ENCODE measurements around the gene UFSP1. TPM values are rescaled to one million over a fixed set of nuclear protein-coding genes. Genes with fewer than 3 reads are reported as not detected.

UFSP1 gene
- total and polyA plus RNA-seq, 10 of the 15 experiments (the other 5 are each of a cell fraction or from before 2014, with no cell fraction given) = 0.14 to 10.6 (median 2.8) TPM

DNA sequence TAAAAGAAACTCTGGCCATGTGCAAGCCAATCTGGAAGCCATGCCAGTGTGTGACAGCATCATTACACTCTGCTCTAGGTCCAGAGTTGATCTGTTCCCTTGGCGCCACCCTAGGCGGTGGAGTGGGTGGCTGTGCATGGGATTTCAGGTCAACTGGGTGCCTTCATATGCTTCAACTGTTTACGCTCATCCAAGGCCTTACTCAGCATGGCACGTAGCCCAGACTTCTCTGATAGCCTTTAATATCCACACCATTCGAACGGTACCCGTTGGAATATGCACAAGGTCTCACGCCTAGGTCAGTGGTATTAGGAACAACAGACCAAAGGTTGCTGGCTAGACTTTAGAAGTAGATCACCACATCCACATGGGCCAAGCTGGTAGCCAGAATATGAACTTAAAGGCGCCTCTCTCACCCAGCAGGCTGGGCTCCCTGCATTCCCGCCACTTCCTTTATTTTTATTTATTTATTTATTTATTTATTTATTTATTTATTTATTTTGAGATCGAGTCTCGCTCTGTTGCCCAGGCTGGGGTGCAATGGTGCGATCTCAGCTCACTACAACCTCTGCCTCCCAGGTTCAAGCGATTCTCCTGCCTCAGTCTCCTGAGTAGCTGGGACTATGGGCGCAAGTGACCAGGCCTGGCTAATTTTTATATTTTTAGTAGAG lies 24.8 kb upstream of the UFSP1 start:
- intact Hi-C loops (cut with micrococcal nuclease; ENCODE audit: unreplicated experiment) (no loop called here), in situ Hi-C loops (cut with MboI) (no loop called here)
- Histone ChIP-seq H3K4me1 (ENCODE audit: control insufficient read depth, insufficient read depth, low read length) (no peaks in the 10 kb centered on the region), H3K4me3 (no peak overlapping the region), H2AFZ (ENCODE audit: control insufficient read depth, low read depth, low read length) (no peak overlapping the region), H3K27ac (ENCODE audit: control insufficient read depth, insufficient read depth) (no peak overlapping the region), H3K79me2 (ENCODE audit: control insufficient read depth, insufficient read depth, low read length) (no peaks in the 10 kb centered on the region), H3K36me3 (ENCODE audit: control insufficient read depth in 2 of 2, insufficient read depth in 2 of 2, low read length in 1 of 2) (no peaks in the 10 kb centered on the region), H3K4me2 (ENCODE audit: control insufficient read depth, insufficient read depth) (no peak overlapping the region), H3K9me3 (replicated peaks; ENCODE audit: control insufficient read depth, insufficient read depth, low read length) (no peaks in the 10 kb centered on the region), H3K9ac (ENCODE audit: control insufficient read depth, insufficient read depth, low read length) (no peak overlapping the region), H3K27me3 (replicated peaks in 1 of 2; ENCODE audit: control insufficient read depth in 2 of 2, insufficient read depth in 2 of 2, low read length in 1 of 2) (no peaks in the 10 kb centered on the region; a peak in 1 of 4 replicates), H4K20me1 (ENCODE audit: control insufficient read depth, insufficient read depth) (no peaks in the 10 kb centered on the region)
- ChIA-PET POLR2A (no interaction called here), CTCF (no interaction called here), SMC1A (ENCODE audit: uncharacterized antibody, unreplicated experiment) (no interaction called here), RAD21 (ENCODE audit: unreplicated experiment) (no interaction called here)
- DNase-seq (ENCODE audit: low read depth, low spot score) (no peak), ATAC-seq (no peak), FAIRE-seq (no peak)
- 50% methylated on average over 15 of the region's 15 CpGs for WGBS (ENCODE audit: insufficient coverage, insufficient replicate concordance, low lambda C conversion rate, missing lambda C conversion rate)
- BruUV-seq (replicated peaks) = no TSS peak
- TF ChIP-seq NR2C1 (IDR thresholded peaks at IDR 0.05) (no peak), EP300 (IDR thresholded peaks at IDR 0.05; ENCODE audit: borderline replicate concordance in 1 of 2, control insufficient read depth in 1 of 2, low read depth in 2 of 2, low read length in 2 of 2) (no peak), TCF7 (IDR thresholded peaks at IDR 0.05; ENCODE audit: borderline replicate concordance) (no peak), CEBPB (IDR thresholded peaks at IDR 0.05; ENCODE audit: borderline replicate concordance in 1 of 2, low read depth in 2 of 2, low read length in 2 of 2) (no peak), HDAC2 (IDR thresholded peaks at IDR 0.05) (no peak), PKNOX1 (IDR thresholded peaks at IDR 0.05) (no peak), JUND (IDR thresholded peaks at IDR 0.05; ENCODE audit: low read depth, low read length) (no peak), NFIC (IDR thresholded peaks at IDR 0.05; ENCODE audit: low read depth, low read length) (no peak), POLR2AphosphoS5 (IDR thresholded peaks at IDR 0.05; ENCODE audit: low read length) (no peak), RBBP5 (conservative IDR thresholded peaks at IDR 0.05) (no peak)
- TF ChIP-seq, protein P1, sequence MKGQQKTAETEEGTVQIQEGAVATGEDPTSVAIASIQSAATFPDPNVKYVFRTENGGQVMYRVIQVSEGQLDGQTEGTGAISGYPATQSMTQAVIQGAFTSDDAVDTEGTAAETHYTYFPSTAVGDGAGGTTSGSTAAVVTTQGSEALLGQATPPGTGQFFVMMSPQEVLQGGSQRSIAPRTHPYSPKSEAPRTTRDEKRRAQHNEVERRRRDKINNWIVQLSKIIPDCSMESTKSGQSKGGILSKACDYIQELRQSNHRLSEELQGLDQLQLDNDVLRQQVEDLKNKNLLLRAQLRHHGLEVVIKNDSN (IDR thresholded peaks at IDR 0.05; ENCODE audit: borderline replicate concordance, extremely low read length, insufficient read depth, low read depth, low read length) = no peak
